MCF 10A (cell line): Measurements from ENCODE around the gene TFPI. TPM values are rescaled to one million over a fixed set of nuclear protein-coding genes. Genes with fewer than 3 reads are reported as not detected.

Experiments used
- BruUV-seq: library from RNA; stranded (reverse); fragments of 400-500 nt; replicated peaks from 2 replicates; lab custom pipeline; 2021; lab: Mats Ljungman, UMichigan
- CTCF ChIA-PET: fragments of 300-600 bp; sonication (Branson Sonifier 250); formaldehyde crosslinking; extraction: SDS; loops from one replicate; lab custom pipeline; 2021; ENCODE audit warnings: antibody characterized with exemption, inconsistent platforms; lab: Yijun Ruan, JAX
- POLR2A ChIA-PET: fragments of 300-600, 350-650 bp; sonication (Branson Sonifier 250); formaldehyde crosslinking; extraction: SDS; loops from one replicate; lab custom pipeline; 2020; ENCODE audit warnings: antibody characterized with exemption, inconsistent platforms; lab: Yijun Ruan, JAX
- DNase-seq: peaks from one replicate; pipeline ENCODE4 v3.0.0-alpha.2; 2018; ENCODE audit not compliant: unreplicated experiment
- H3K27ac Mint-ChIP-seq: one replicate; pipeline ENCODE4 v1.8.0; 2022; ENCODE audit warnings: mild to moderate bottlenecking, low read depth, mixed read lengths; ENCODE audit not compliant: unreplicated experiment
- H3K27me3 Mint-ChIP-seq: one replicate; pipeline ENCODE4 v1.8.0; 2022; ENCODE audit warnings: mixed read lengths; ENCODE audit not compliant: insufficient read depth, unreplicated experiment
- H3K36me3 Mint-ChIP-seq: one replicate; pipeline ENCODE4 v1.8.0; 2022; ENCODE audit warnings: mild to moderate bottlenecking, moderate library complexity, mixed read lengths; ENCODE audit not compliant: insufficient read depth, unreplicated experiment
- H3K4me1 Mint-ChIP-seq: one replicate; pipeline ENCODE4 v1.8.0; 2022; ENCODE audit warnings: mixed read lengths; ENCODE audit not compliant: insufficient read depth, unreplicated experiment
- H3K4me3 Mint-ChIP-seq: one replicate; pipeline ENCODE4 v1.8.0; 2022; ENCODE audit warnings: mild to moderate bottlenecking, moderate library complexity, mixed read lengths; ENCODE audit not compliant: unreplicated experiment
- H3K9me3 Mint-ChIP-seq: one replicate; pipeline ENCODE4 v1.8.0; 2022; ENCODE audit warnings: mixed read lengths; ENCODE audit not compliant: unreplicated experiment
- CTCF ChIP-seq: fragments of 200-600 bp; IDR thresholded peaks from one replicate; pipeline ENCODE4 v1.8.0; 2022; ENCODE audit warnings: antibody characterized with exemption, mild to moderate bottlenecking; ENCODE audit not compliant: unreplicated experiment
- intact Hi-C: fragments of 100-400 bp; cut with micrococcal nuclease; formaldehyde crosslinking; loops from 2 replicates; pipeline ENCODE4 v1.14.1; 2022
- total RNA-seq: library from RNA; stranded (reverse); gene quantifications from 2 replicates; pipeline ENCODE4 v1.2.3, GENCODE V29; 2022

Gene TFPI
- total RNA-seq, 1 experiment from 2014 or later, result 67.4 TPM

GRCh38 chr2:187481543-187481942 is 72.7 kb downstream of the TFPI start:
- TF ChIP-seq CTCF, result no peak
- ChIA-PET POLR2A (no interaction called here), CTCF (interaction anchor here (1.1 kb wide), 1 partner anchor 18 kb away, joined by 4 read pairs; no protein-coding TSS in a partner anchor)
- H3K27me3 Mint-ChIP-seq, result no peaks in the 10 kb centered on the region
- H3K27ac Mint-ChIP-seq, result no peak overlapping the region
- intact Hi-C loops, result no loop called here
- no peaks in the 10 kb centered on the region for H3K4me1 Mint-ChIP-seq
- no TSS peak for BruUV-seq
- no peaks in the 10 kb centered on the region for H3K9me3 Mint-ChIP-seq
- peaks cover 54% of the 10 kb centered on the region for H3K36me3 Mint-ChIP-seq
- DNase-seq, result no peak
- H3K4me3 Mint-ChIP-seq, result no peak overlapping the region

- H3K4me3 Mint-ChIP-seq, result no peak overlapping the region
- ChIA-PET POLR2A (no interaction called here), CTCF (no interaction called here)
- peaks cover 55% of the 10 kb centered on the region for H3K36me3 Mint-ChIP-seq
- DNase-seq, result no peak
- H3K27me3 Mint-ChIP-seq, result no peaks in the 10 kb centered on the region
- no peaks in the 10 kb centered on the region for H3K9me3 Mint-ChIP-seq
- peak overlapping the region; percentile 13 for H3K27ac Mint-ChIP-seq
- no peaks in the 10 kb centered on the region for H3K4me1 Mint-ChIP-seq
- intact Hi-C loops, result no loop called here
- TF ChIP-seq CTCF, result no peak
- BruUV-seq, result no TSS peak
Observed at GRCh38 chr2:187478719-187479118, 75.5 kb downstream of the TFPI start.

GRCh38 chr2:187477051-187477450 is 77.2 kb downstream of the TFPI start:
- no peaks in the 10 kb centered on the region for H3K27me3 Mint-ChIP-seq
- CTCF ChIA-PET, result interaction anchor here (1.3 kb wide), 1 partner anchor 105 kb away, joined by 4 read pairs; no protein-coding TSS in a partner anchor
- no TSS peak for BruUV-seq
- no peak overlapping the region for H3K27ac Mint-ChIP-seq
- no peaks in the 10 kb centered on the region for H3K4me1 Mint-ChIP-seq
- peaks cover 52% of the 10 kb centered on the region for H3K36me3 Mint-ChIP-seq
- no peaks in the 10 kb centered on the region for H3K9me3 Mint-ChIP-seq
- TF ChIP-seq CTCF, result no peak
- intact Hi-C loops, result no loop called here
- H3K4me3 Mint-ChIP-seq, result no peak overlapping the region
- POLR2A ChIA-PET, result interaction anchor here (0.6 to 0.7 kb wide), 2 partner anchors 43 to 354 kb away, joined by 3 to 4 read pairs; no protein-coding TSS in a partner anchor
- DNase-seq, result no peak

- ChIA-PET CTCF (interaction anchor here (1.0 to 1.3 kb wide), 2 partner anchors 106 to 572 kb away, joined by 3 to 4 read pairs; no protein-coding TSS in a partner anchor), POLR2A (no interaction called here)
- H3K9me3 Mint-ChIP-seq, result no peaks in the 10 kb centered on the region
Observed at GRCh38 chr2:187475499-187476248, 78.6 kb downstream of the TFPI start.

More at GRCh38 chr2:187475499-187476248, 78.6 kb downstream of the TFPI start:
- intact Hi-C loops, result no loop called here
- Mint-ChIP-seq H3K4me3 (no peak overlapping the region), H3K36me3 (peaks cover 47% of the 10 kb centered on the region), H3K4me1 (peaks cover 3% of the 10 kb centered on the region), H3K27me3 (no peaks in the 10 kb centered on the region), H3K27ac (no peak overlapping the region)
- DNase-seq, result no peak
- no TSS peak for BruUV-seq
- TF ChIP-seq CTCF, result no peak
